ENCODE measurements around the gene NAT8.
"Not testable (repeated sequence)": the region's sequence is repeated elsewhere in the genome, so short reads cannot be mapped to it uniquely, and the experiment has no call there.

DNA sequence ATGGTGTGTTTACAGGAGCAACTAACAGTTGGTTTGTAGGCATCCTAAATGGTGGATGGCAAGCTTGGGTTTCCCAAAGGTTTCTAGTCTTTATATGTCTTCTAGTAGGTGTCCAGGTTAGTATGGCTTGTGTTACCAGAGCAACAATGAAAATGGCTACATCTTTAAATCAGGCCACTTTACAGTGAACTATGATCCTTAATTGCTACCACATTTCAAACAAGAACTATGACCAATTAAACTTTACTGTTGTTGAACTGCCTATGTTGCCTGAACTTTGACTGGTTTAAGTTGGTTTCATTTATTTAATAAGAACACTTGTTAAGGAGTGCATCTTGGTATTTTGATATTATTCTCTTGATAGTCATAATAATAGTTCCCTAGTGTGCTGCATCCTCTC lies 5.2 kb downstream of the NAT8 start:
- TF ChIP-seq, protein P1, sequence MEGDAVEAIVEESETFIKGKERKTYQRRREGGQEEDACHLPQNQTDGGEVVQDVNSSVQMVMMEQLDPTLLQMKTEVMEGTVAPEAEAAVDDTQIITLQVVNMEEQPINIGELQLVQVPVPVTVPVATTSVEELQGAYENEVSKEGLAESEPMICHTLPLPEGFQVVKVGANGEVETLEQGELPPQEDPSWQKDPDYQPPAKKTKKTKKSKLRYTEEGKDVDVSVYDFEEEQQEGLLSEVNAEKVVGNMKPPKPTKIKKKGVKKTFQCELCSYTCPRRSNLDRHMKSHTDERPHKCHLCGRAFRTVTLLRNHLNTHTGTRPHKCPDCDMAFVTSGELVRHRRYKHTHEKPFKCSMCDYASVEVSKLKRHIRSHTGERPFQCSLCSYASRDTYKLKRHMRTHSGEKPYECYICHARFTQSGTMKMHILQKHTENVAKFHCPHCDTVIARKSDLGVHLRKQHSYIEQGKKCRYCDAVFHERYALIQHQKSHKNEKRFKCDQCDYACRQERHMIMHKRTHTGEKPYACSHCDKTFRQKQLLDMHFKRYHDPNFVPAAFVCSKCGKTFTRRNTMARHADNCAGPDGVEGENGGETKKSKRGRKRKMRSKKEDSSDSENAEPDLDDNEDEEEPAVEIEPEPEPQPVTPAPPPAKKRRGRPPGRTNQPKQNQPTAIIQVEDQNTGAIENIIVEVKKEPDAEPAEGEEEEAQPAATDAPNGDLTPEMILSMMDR (IDR thresholded peaks at IDR 0.05; ENCODE audit: extremely low read depth in 1 of 2, insufficient read depth in 1 of 2, low read depth in 1 of 2, low read length in 2 of 2), result not testable (repeated sequence)
- TF ChIP-seq EZH2 (IDR thresholded peaks at IDR 0.05; ENCODE audit: borderline replicate concordance, low read depth, low read length, severe bottlenecking); GATA2 (IDR thresholded peaks at IDR 0.05; ENCODE audit: insufficient read depth, insufficient read length, low read depth, low read length); MYC (IDR thresholded peaks at IDR 0.05; ENCODE audit: low read depth, low read length); POLR2AphosphoS5 (IDR thresholded peaks at IDR 0.05; ENCODE audit: insufficient read depth, low read depth, low read length); POLR2A (IDR thresholded peaks at IDR 0.05; ENCODE audit: low read depth, low read length); FOS (IDR thresholded peaks at IDR 0.05; ENCODE audit: borderline replicate concordance, insufficient read depth, low read length); JUN (IDR thresholded peaks at IDR 0.05; ENCODE audit: borderline replicate concordance, insufficient read depth, insufficient read length, low read depth): not testable (repeated sequence)
- TF ChIP-seq, protein P2, sequence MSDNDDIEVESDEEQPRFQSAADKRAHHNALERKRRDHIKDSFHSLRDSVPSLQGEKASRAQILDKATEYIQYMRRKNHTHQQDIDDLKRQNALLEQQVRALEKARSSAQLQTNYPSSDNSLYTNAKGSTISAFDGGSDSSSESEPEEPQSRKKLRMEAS (IDR thresholded peaks at IDR 0.05; ENCODE audit: insufficient read depth, insufficient read length), result not testable (repeated sequence)

Data from endothelial cell of umbilical vein (primary cell).